GM21576 (cell line): ENCODE data around the gene MAU2.

Experiments
- ATAC-seq: cut with Tn5 transposase; IDR thresholded peaks from one replicate; pipeline ENCODE4 v1.9.1; 2021; ENCODE audit warnings: mild to moderate bottlenecking, moderate library complexity; ENCODE audit not compliant: unreplicated experiment

The MAU2 gene

DNA sequence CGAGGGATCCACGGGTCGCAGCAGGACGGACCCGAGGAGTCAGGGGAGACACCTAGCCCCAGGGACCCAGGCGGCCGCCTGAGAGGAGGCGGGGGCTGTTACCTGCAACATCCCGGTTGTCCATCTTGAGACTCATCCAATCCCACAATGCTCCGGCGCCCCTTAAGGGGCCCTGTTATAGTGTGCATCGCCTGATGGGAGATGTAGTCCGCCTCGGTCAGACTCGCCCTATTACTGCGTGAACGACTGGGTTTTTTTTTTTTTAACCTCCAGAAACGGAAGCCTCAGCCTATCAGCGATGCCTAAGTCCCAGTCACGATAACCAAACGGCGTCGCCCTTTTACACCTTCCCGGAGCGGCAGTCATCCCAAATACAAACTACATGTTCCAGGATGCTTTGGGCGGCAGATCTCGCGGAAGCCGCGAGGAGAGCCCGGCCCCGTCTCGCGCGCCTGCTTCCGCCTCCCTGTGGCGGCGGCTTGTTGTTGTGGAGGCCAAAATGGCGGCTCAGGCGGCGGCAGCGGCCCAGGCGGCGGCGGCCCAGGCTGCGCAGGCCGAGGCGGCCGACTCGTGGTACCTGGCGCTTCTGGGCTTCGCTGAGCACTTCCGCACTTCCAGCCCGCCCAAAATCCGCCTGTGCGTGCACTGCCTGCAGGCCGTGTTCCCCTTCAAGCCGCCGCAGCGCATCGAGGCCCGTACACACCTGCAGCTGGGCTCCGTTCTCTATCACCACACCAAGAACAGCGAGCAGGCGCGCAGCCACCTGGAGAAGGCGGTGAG lies at the start of gene MAU2, which contains the start of gene SUGP1:
TSS of gene MAU2 (plus strand) at position 469 of the 780 bp plus-strand sequence. CDS start at position 500, 31 bp downstream.
TSS of gene SUGP1 (minus strand) at position 149 of the 780 bp plus-strand sequence. CDS start at position 136, 13 bp downstream.
- ATAC-seq: peak; percentile 86

- no peak for ATAC-seq
These were observed 48.6 kb upstream of the MAU2 start for GRCh38 chr19:19271828-19272599.

- ATAC-seq: no peak
These were observed 46.5 kb upstream of the MAU2 start for GRCh38 chr19:19274146-19274545.

- no peak for ATAC-seq
These were observed 45.7 kb upstream of the MAU2 start for GRCh38 chr19:19274716-19275565.

- ATAC-seq: no peak
These were observed 44.2 kb upstream of the MAU2 start for GRCh38 chr19:19276386-19276785.

DNA sequence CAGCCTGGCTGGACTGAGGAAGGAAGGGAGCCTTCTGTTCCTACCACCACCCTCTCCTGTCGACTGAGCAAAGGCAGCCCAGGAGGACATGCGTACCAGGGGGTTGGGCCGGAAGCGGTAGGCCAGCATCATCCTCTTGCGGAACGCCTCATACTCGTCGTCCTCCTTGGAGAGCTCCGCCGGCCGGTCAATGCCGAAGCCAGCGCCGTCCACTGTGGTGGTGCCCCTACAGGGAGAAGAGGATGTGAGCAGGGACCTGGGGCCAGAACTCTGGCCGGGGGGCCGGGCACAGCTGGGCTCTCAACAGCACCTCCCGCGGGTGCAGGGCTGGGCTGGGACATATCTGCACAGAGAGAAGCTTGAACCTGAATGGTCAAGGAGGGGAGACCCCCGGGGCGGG lies 43.8 kb upstream of the MAU2 start:
- no peak for ATAC-seq

DNA sequence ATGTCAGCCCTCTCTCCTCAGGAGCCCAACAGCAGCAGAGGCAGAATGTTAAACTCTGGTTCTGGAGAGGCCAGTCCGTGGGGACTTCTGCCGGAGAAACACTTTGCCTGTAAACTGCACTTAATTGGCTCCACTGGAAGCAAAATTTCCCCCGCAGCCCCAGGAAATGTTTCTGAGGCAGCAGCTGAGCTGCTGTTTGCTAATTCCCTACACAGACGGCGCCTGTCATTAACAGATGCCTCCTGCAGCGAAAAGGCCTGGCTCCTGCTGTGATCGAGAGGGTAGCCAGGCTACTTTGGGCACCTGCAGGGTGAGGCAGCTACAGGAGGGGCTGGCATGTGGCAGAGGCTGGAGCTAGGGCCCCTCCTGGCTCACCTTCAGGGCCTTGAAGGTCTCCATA lies 42.3 kb upstream of the MAU2 start:
- ATAC-seq: no peak

DNA sequence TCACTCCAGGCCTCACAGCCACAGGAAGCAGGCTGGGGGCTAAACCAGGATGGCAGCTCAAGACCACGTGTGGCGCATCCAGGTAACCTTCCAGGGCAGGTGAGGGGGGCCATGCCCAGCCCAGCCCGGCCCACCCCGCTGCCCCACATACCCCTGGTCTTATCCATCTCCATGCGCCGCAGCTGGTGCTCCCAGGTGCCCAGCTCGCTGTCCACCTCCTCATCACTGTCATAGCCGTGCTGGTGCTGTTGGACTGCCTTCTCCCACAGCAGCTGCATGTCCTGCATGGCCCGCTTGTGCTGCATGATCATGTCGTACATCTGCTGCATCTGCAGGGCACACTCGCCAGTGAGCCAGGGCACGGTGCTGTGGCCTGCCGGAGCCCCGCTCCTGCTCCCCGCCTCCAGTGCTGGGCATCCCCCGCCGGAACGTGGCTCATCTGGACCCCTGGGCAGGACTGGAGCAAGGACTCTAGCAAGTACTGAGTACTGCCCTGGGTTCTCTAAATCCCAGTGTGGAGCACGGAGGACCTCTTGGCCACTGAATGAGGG lies 41.5 kb upstream of the MAU2 start:
- ATAC-seq: no peak

DNA sequence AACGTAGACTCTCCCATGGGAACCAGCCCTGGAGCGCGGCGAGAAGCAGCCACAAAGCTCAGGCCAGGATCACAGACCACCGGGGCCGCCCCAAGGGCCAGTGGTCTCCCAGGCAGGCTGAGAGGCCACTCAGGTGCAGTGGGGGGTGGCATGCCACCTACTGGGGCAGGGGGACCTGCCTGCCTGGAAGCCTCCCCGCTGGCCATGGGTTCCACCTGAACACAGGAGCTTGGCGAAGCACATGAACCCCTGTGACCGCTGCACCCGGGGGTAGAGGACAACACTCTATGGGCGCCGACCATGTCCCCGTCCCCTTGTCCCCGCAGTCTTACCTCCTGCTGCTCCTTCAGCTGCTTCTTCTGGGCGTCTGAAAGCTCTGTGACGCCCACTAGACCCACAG lies 40.8 kb upstream of the MAU2 start:
- ATAC-seq: no peak

GRCh38 chr19:19280561-19280960 lies 40.1 kb upstream of the MAU2 start:
- ATAC-seq: no peak

- ATAC-seq: no peak
These were observed 34.9 kb upstream of the MAU2 start for GRCh38 chr19:19285686-19286085.

DNA sequence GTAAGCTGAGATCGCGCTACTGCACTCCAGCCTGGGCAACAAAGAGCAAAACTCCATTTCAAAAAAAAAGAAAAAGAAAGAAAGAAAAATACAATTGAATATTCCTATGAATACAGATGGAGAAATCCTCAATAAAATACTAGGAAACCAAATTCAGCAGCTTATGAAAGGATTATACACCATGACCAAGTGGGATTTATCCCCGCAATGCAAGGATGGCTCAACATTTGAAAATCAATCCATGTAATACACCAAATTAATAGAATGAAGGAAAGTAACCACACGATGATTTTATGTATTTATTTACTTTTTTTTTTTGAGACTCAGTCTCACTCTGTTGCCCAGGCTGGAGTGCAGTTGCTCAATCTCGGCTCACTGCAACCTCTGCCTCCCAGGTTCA lies 28.0 kb upstream of the MAU2 start:
- no peak for ATAC-seq

- no peak for ATAC-seq
These were observed 25.7 kb upstream of the MAU2 start for GRCh38 chr19:19294914-19295313.

DNA sequence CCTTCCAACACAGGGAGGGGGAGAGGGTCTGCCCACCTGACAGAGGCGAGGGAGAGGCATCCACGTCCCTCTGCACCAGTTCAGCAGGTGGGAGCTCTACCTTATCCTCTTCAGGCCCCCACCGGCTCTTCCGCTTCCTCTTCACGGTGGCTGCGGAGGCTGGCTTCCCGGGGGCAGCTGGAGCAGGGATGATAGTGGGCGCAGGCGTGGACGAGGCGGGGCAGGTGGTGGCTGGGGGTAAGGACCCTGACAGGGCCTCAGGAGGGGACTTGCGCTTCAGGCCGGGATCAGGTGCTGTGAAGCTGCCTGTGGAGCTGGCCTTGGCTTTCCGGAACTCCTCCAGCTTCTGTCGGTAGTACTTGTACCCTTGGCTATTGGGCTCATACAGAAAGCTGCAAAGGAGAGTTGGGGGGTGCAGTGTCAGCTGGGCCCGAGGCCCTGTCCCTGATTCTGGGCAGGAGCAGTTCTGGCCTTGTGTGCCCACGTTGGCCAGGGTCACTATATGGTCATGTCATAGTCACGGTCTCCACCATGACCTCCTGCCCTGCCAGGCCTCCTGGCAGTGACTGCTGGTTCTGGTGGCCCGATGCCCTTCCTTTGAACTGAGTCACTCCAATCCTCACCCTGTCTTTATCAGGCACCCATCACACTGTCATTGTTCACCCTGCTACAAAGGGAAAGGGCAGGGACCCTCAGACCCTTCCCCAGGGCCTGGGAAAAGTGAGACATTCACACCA lies 23.5 kb upstream of the MAU2 start:
- no peak for ATAC-seq

DNA sequence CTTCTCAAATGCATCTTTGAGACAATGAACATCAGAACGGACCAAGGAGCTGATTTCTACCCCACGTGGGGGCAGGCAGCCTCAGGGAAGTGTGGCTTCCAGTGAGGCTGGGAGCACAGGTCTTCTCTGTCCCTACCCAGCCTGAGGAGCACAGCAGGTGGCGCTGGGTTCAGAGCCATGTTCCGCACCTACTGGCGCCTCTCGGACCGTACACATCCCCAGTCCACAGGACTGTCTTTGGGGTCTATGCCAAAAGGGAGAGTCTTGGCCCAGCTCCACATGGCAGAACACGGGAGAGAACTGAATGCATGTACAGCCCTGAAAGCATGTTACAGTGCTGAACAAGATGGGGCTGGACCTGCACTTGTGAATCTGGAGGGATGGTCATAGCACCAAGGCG lies 22.9 kb upstream of the MAU2 start:
- ATAC-seq: no peak

- no peak for ATAC-seq
These were observed 20.0 kb upstream of the MAU2 start for GRCh38 chr19:19300613-19301012.

DNA sequence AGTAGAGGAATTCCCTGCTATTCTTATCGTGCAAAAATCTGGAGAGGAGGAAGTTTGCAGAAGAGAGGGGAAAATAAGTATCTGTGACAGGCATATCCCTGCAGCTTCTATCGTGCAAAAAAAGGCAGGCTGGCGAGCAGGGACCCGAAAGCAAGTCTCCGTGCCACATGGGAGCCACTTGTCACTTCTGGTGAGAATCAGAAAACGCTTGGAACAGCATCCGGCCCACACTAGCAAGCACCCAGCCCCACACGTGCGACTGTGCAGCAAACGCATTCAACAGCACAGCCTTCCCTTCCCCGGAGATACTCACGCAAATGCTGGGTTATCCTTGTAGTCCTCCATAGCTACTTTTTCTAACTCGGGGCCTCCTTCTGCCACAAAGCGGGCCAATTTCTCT lies 17.2 kb upstream of the MAU2 start:
- ATAC-seq: no peak

DNA sequence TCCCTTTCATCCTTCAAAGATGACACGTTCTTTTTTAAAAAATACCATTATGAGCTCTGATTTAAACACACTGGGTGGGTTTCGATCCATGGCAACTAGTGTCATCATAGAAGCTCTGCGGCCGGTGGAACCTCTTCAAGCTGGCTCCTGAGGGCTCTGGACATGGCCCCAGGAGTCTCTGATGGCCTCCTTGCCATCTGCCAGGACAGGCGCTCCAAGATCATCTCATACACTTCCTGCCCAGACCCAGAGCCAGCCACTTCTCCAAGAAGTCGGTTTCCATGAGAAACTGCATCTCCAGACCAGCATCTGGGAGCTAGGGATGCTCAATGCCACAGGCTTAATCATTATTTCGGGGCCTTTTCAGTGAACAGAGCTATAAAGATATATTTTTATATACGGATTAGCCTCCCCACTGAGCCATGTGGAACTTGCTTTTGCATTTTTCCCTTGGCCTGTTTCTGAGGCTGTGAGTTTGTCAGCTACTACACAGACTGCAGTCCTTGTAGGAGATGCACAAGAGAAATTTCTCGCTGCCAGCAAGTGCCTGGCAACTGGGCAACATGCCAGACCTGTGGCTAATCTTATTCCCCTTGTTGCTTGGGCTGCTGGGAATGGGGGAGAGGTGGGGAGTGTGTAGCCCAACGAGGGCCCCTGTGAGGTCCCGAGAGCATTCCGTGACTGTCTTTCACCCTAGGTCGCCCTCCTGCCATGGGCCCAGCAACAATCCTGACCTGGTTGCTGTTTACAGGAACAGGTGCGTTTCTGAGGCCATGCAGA lies 16.3 kb upstream of the MAU2 start:
- no peak for ATAC-seq

DNA sequence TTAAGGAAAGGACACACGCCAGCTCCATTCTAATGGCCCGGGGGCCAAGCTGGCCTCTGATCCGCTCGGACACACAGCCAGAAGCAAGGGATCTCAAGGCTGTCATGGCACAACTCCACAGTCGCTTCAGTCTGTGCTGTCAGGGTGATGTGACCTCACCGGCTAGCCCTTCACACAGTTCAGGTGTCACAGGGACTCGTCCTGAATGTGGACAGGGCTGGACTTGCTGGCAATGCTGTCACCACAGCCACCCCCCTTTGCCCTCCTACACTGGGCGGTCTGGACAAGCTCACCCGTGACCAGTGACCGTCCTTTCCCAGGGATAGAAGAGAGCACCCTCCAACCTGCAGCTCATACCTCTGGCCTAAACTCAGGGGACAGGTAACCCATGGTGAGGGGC lies 15.6 kb upstream of the MAU2 start:
- ATAC-seq: no peak

DNA sequence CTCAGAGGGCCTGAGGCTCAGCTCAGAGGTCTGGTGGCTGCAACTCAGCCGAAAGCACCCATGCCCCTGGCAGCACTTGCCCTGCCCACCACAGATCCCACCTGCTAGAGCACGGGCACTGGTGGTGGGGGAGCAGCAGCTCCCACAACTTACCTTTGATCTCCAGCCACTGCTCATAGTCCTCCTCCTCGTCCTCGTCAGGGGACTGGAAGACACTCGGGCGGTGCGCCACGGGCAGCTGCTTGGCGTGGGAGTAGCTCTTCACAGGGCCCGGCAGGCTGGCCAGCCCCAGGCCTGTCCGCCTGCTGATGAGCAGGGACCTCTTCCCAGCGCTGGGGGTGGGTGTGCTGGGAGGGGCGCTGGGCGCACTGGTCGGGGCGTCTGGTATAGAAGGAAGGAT lies 14.9 kb upstream of the MAU2 start:
- ATAC-seq: no peak
